Heart right ventricle (tissue), 16 donors: ENCODE results near the gene GNAI1. TPM values are rescaled to one million over a fixed set of nuclear protein-coding genes. Genes with fewer than 3 reads are reported as not detected.

Experiments used
- ATAC-seq, 8 donors: fragments of 200-7000 bp; cut with Tn5 transposase; one replicate each; pipeline ENCODE4 v1.9.1; 2020; ENCODE audit warnings: mild to moderate bottlenecking in 8 of 8, moderate library complexity in 8 of 8, moderate number of reproducible peaks in 1 of 8
- DNase-seq, 2 donors: peaks; one replicate each; pipeline ENCODE4 v3.0.0-alpha.2; 2020
- H3K27ac ChIP-seq, 10 donors: fragments of 200-600 bp; sonication (generic) in 2 of 10; one replicate each; pipeline versions ENCODE4 v1.5.0 to v1.8.0; 2020 to 2022; ENCODE audit warnings: mild to moderate bottlenecking in 3 of 10
- H3K27me3 ChIP-seq, 7 donors: fragments of 200-600 bp; one replicate each; pipeline ENCODE4 v1.8.0; 2021 to 2022; ENCODE audit warnings: mild to moderate bottlenecking in 2 of 7
- H3K36me3 ChIP-seq, 9 donors: fragments of 200-600 bp; sonication (generic) in 1 of 9; one replicate each; pipeline versions ENCODE4 v1.5.0 to v1.8.0; 2020 to 2022; ENCODE audit warnings: mild to moderate bottlenecking in 2 of 9
- H3K4me1 ChIP-seq, 9 donors: fragments of 200-600 bp; sonication (generic) in 1 of 9; one replicate each; pipeline versions ENCODE4 v1.5.0 to v1.8.0; 2020 to 2022; ENCODE audit warnings: mild to moderate bottlenecking in 4 of 9
- H3K4me3 ChIP-seq, 10 donors: fragments of 200-600 bp; sonication (generic) in 2 of 10; one replicate each; pipeline versions ENCODE4 v1.5.0 to v1.8.0; 2020 to 2022; ENCODE audit warnings: mild to moderate bottlenecking in 7 of 10, moderate library complexity in 2 of 10
- H3K9me3 ChIP-seq, 11 donors: fragments of 200-600 bp in 10 of 11; sonication (generic) in 2 of 11; one replicate each; pipeline versions ENCODE4 v1.5.0 to v1.8.0; 2013 to 2022; ENCODE audit warnings: mild to moderate bottlenecking in 2 of 11, control low read depth in 1 of 11, moderate library complexity in 1 of 11
- WGBS, 2 donors: extraction: QIAGEN DNeasy Blood & Tissue Kit; methylation state at CpG; one replicate each; pipeline ENCODE4 v1.1.7; 2013; ENCODE audit warnings: inconsistent platforms in 1 of 2; 5-methylcytosine and 5-hydroxymethylcytosine counted together
- intact Hi-C, 10 donors: fragments of 100-400 bp; cut with DNase I; formaldehyde crosslinking; loops; one replicate each; pipeline versions ENCODE4 v1.11.1 to v1.14.2; 2022
- polyA plus RNA-seq, 2 donors: library from polyadenylated mRNA; stranded (reverse); fragments of 200-250 nt; gene quantifications; one replicate each; pipeline ENCODE4 v1.2.3, GENCODE V29; 2013
- total RNA-seq, 10 donors: library from RNA; stranded (reverse); fragmentation: NEBNext Ultra II Directional in 3 of 10; extraction: Animal tissue kit (Norgen Biotek cat#: 25700) in 3 of 10; gene quantifications; one replicate each; pipeline versions ENCODE4 v1.2.1 to v1.2.4, GENCODE V29; 2021 to 2023
- TF ChIP-seq, protein P1 (sequence below), 9 donors: fragments of 200-600 bp; sonication (generic) in 2 of 9; IDR thresholded peaks; one replicate each; pipeline versions ENCODE4 v1.5.0 to v1.8.0; 2021 to 2022; ENCODE audit warnings: antibody characterized with exemption in 9 of 9, mild to moderate bottlenecking in 5 of 9, moderate library complexity in 1 of 9
- donor health status: Arrhythmogenic right ventricular cardiomyopathy.
- donor health status: ischemic (EF 13 %, LVEDD 7.1; RV severe dilation, severe dysfunction).
- donor health status: healthy with polysubstance abuse.
- donor health status: DM: no; HTN: yes; CAD: no.
- donor health status: DM: no; HTN: no; CAD: no.
- donor health status: ischemic (EF 25% LVEDD 6.9; RV normal size, moderate dysfunction).
- donor health status: ischemic (EF 25% LVEDD 5.7; RV mildly dilated, moderate dysfunction).
- donor health status: healthy.
- donor health status: DM: yes; HTN: yes; CAD: no.
- donor health status: Ischemic cardiomyopathy.
- donor health status: ischemic (EF 35%, LVEDD 5.7; RV mildly dilated, moderate dysfunction).
- donor health status: nonischemic (EF 11% LVEDD 7.7; RV severe dilation, severe dysfunction).
- donor health status: DM: yes; HTN: yes; CAD: no.
- donor health status: PGD.
- donor health status: ischemic (EF 29% LVEDD 5.4; RV normal size, mild dysfunction).
- donor health status: nonischemic (EF 23%, LVEDD 6.1; RV moderate dilation, normal function).

The GNAI1 gene
- total and polyA plus RNA-seq, 12 donors = 5.5 to 19.9 (median 12.5) TPM

DNA sequence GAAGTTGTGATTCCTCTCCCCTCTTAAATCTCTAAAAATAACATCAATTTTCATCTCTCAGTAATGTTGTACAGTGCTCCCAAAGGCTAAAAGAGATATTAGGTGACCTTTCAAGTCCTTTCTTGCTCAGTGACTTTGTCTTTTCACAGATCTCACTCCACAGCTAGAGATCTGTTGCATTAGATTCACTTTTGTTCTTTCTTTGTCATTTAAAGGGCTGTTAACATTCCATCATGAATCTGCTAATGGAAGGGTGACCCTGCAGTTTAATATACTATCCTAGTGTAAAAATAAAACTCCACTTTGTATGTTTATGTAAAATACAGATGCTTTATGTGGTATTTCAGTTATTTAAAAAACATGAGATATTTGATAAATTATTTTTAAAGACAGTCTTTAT, 30.5 kb downstream of the GNAI1 start:
- H3K27ac ChIP-seq = no peak overlapping the region
- TF ChIP-seq, protein P1, sequence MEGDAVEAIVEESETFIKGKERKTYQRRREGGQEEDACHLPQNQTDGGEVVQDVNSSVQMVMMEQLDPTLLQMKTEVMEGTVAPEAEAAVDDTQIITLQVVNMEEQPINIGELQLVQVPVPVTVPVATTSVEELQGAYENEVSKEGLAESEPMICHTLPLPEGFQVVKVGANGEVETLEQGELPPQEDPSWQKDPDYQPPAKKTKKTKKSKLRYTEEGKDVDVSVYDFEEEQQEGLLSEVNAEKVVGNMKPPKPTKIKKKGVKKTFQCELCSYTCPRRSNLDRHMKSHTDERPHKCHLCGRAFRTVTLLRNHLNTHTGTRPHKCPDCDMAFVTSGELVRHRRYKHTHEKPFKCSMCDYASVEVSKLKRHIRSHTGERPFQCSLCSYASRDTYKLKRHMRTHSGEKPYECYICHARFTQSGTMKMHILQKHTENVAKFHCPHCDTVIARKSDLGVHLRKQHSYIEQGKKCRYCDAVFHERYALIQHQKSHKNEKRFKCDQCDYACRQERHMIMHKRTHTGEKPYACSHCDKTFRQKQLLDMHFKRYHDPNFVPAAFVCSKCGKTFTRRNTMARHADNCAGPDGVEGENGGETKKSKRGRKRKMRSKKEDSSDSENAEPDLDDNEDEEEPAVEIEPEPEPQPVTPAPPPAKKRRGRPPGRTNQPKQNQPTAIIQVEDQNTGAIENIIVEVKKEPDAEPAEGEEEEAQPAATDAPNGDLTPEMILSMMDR (IDR thresholded peaks at IDR 0.05) = no peak
- no peak overlapping the region for H3K4me3 ChIP-seq
- H3K9me3 ChIP-seq = peaks cover 0 to 14% (median 5%) of the 10 kb centered on the region in 11 donors
- no peaks in the 10 kb centered on the region for H3K27me3 ChIP-seq
- intact Hi-C loops = no loop called here
- DNase-seq (no peak), ATAC-seq (peak in 1 of 8 donors; percentile 26)
- H3K4me1 ChIP-seq = peaks cover 0 to 43% (median 5%) of the 10 kb centered on the region in 9 donors
- H3K36me3 ChIP-seq = no peaks in the 10 kb centered on the region

DNA sequence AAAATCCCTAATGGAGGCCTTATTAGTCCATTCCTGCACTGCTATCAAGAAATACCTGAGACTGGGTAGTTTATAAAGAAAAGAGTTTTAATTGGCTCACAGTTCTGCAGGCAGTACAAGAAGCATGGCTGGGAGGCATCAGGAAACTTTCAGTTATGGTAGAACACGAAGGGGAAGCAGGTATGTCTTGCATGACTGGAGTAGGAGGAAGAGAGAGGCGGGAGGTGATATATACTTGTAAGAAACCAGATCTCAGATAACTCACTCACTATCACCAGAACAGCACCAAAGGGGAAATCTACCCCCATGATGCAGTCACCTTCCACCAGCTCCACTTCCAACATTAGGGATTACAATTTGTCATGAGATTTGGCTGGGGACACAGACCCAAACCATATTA, 35.8 kb downstream of the GNAI1 start:
- H3K4me1 ChIP-seq = peaks cover 0 to 27% (median 0%) of the 10 kb centered on the region in 9 donors
- intact Hi-C loops = no loop called here
- H3K9me3 ChIP-seq = peaks cover 0 to 42% (median 23%) of the 10 kb centered on the region in 11 donors
- no peaks in the 10 kb centered on the region for H3K36me3 ChIP-seq
- WGBS, 2 donors = 91 to 93% methylated on average over 2 of the region's 2 CpGs
- H3K27me3 ChIP-seq = no peaks in the 10 kb centered on the region
- no peak overlapping the region for H3K27ac ChIP-seq
- H3K4me3 ChIP-seq = no peak overlapping the region
- TF ChIP-seq, protein P1 (IDR thresholded peaks at IDR 0.05) = no peak
- DNase-seq = no peak
- ATAC-seq = no peak

DNA sequence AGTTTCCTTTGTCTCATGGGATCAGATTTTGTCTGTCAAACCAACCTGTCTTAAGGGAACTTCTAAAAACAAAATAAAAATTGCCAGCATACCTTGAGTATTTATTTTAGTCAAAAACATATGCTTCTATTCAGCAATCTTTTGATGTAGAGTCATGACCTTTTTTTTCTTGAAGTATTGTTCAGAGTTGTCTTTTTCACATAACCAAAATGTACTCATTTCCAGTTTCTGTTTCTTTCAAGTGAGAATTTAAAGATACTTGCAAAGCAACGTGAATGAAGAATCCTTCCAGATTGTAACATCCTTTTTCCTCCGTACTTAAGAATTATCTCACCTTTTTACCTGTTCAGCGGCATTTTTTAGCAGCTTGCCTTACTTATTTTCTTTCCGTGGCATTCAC, 37.8 kb downstream of the GNAI1 start:
- H3K27ac ChIP-seq = no peak overlapping the region
- no peak overlapping the region for H3K4me3 ChIP-seq
- 72 to 76% methylated on average over 4 of the region's 4 CpGs for WGBS, 2 donors
- H3K27me3 ChIP-seq = no peaks in the 10 kb centered on the region
- TF ChIP-seq, protein P1 (IDR thresholded peaks at IDR 0.05) = no peak
- peaks cover 0 to 45% (median 23%) of the 10 kb centered on the region in 11 donors for H3K9me3 ChIP-seq
- DNase-seq = no peak
- no peak for ATAC-seq
- peaks cover 0 to 9% (median 0%) of the 10 kb centered on the region in 9 donors for H3K4me1 ChIP-seq
- intact Hi-C loops = no loop called here
- H3K36me3 ChIP-seq = no peaks in the 10 kb centered on the region

DNA sequence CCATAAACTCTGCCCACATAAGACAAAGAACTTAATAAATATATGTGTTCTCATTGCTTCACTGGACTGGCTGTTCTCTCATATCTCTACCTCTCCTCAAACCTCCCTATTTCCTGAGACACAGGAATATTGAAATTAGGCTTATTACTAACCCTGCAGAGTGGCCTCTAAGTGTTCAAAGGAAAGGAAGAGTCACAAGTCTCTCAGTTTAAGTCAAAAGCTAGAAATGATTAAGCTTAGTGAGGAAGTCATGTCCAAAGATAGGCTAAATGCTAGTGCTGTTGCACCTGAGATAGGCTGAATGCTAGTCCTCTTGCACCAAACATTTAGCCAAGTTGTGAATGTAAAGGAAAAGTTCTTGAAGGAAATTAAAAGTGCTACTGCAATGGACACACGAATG, 41.1 kb downstream of the GNAI1 start:
- intact Hi-C loops = no loop called here
- TF ChIP-seq, protein P1 (IDR thresholded peaks at IDR 0.05) = no peak
- no peaks in the 10 kb centered on the region for H3K27me3 ChIP-seq
- no peak overlapping the region for H3K4me3 ChIP-seq
- peaks cover 0 to 25% (median 15%) of the 10 kb centered on the region in 11 donors for H3K9me3 ChIP-seq
- no peak for DNase-seq
- no peak for ATAC-seq
- WGBS, 2 donors = 80 to 94% methylated on average over 1 of the region's 1 CpG
- no peaks in the 10 kb centered on the region for H3K36me3 ChIP-seq
- H3K27ac ChIP-seq = no peak overlapping the region
- H3K4me1 ChIP-seq = peaks cover 0 to 26% (median 0%) of the 10 kb centered on the region in 9 donors
